NCI-H1436 (cell line): ENCODE results near the gene TMTC1.

Experiments
- DNase-seq: peaks from one replicate; lab custom pipeline; 2025; lab: John Stamatoyannopoulos, UW

The TMTC1 gene

GRCh38 chr12:29739279-29739991 lies 44.3 kb downstream of the TMTC1 start:
- no peak for DNase-seq

GRCh38 chr12:29738365-29738764 lies 45.4 kb downstream of the TMTC1 start:
- no peak for DNase-seq

GRCh38 chr12:29737644-29738043 lies 46.1 kb downstream of the TMTC1 start:
- no peak for DNase-seq

GRCh38 chr12:29735604-29736003 lies 48.1 kb downstream of the TMTC1 start:
- no peak for DNase-seq

- no peak for DNase-seq
Measured at GRCh38 chr12:29734734-29735133, 49.0 kb downstream of the TMTC1 start.

GRCh38 chr12:29734305-29734704 lies 49.4 kb downstream of the TMTC1 start:
- DNase-seq = no peak

- no peak for DNase-seq
Measured at GRCh38 chr12:29733501-29733900, 50.2 kb downstream of the TMTC1 start.

- DNase-seq = no peak
Measured at GRCh38 chr12:29733060-29733459, 50.7 kb downstream of the TMTC1 start.

GRCh38 chr12:29732593-29732992 lies 51.1 kb downstream of the TMTC1 start:
- no peak for DNase-seq

GRCh38 chr12:29732191-29732590 lies 51.6 kb downstream of the TMTC1 start:
- DNase-seq = no peak

GRCh38 chr12:29731591-29731990 lies 52.2 kb downstream of the TMTC1 start:
- no peak for DNase-seq

GRCh38 chr12:29730481-29730880 lies 53.3 kb downstream of the TMTC1 start:
- DNase-seq = peak; percentile 3

- no peak for DNase-seq
Measured at GRCh38 chr12:29728030-29728429, 55.7 kb downstream of the TMTC1 start.

- DNase-seq = no peak
Measured at GRCh38 chr12:29726741-29727348, 56.9 kb downstream of the TMTC1 start.

- DNase-seq = no peak
Measured at GRCh38 chr12:29726321-29726692, 57.4 kb downstream of the TMTC1 start.

GRCh38 chr12:29725587-29726320 lies 58.0 kb downstream of the TMTC1 start:
- peak; percentile 65 for DNase-seq

- DNase-seq = no peak
Measured at GRCh38 chr12:29722164-29722563, 61.6 kb downstream of the TMTC1 start.

- no peak for DNase-seq
Measured at GRCh38 chr12:29719381-29719780, 64.4 kb downstream of the TMTC1 start.

GRCh38 chr12:29717540-29718100 lies 66.1 kb downstream of the TMTC1 start:
- no peak for DNase-seq

GRCh38 chr12:29714966-29715365 lies 68.8 kb downstream of the TMTC1 start:
- no peak for DNase-seq

GRCh38 chr12:29713729-29714128 lies 70.0 kb downstream of the TMTC1 start:
- no peak for DNase-seq

- no peak for DNase-seq
Measured at GRCh38 chr12:29711381-29711780, 72.4 kb downstream of the TMTC1 start.

GRCh38 chr12:29710104-29710503 lies 73.6 kb downstream of the TMTC1 start:
- DNase-seq = peak; percentile 58
